Effector memory CD8-positive, alpha-beta T cell (primary cell): ENCODE data around the gene CDK17.
A peak's percentile ranks its signal among the peaks of the same experiment; 100 is the strongest.
"Not testable (repeated sequence)": the region's sequence is repeated elsewhere in the genome, so short reads cannot be mapped to it uniquely, and the experiment has no call there.

ENCODE experiments used
- ATAC-seq: fragments of 150-1000 bp; cut with Tn5 transposase; replicated peaks from 2 replicates; pipeline ENCODE4 v1.10.0; 2021; ENCODE audit warnings: mild to moderate bottlenecking, moderate library complexity
- DNase-seq, 3 experiments: peaks; one replicate each; pipeline ENCODE4 v3.0.0; 2021
- H3K27ac Mint-ChIP-seq, 2 donors: one replicate each; pipeline ENCODE4 v1.8.0; 2022; ENCODE audit warnings: mild to moderate bottlenecking in 2 of 2, mixed read lengths in 2 of 2, moderate library complexity in 2 of 2
- H3K27me3 Mint-ChIP-seq, 2 donors: one replicate each; pipeline ENCODE4 v1.8.0; 2022; ENCODE audit warnings: mixed read lengths in 2 of 2
- H3K36me3 Mint-ChIP-seq: one replicate; pipeline ENCODE4 v1.8.0; 2022; ENCODE audit warnings: mild to moderate bottlenecking, moderate library complexity, mixed read lengths; ENCODE audit not compliant: insufficient read depth
- H3K4me1 Mint-ChIP-seq, 2 donors: one replicate each; pipeline ENCODE4 v1.8.0; 2022; ENCODE audit warnings: low read depth in 2 of 2, mixed read lengths in 2 of 2
- H3K4me3 Mint-ChIP-seq, 2 donors: one replicate each; pipeline ENCODE4 v1.8.0; 2022; ENCODE audit warnings: mild to moderate bottlenecking in 2 of 2, mixed read lengths in 2 of 2, moderate library complexity in 2 of 2
- H3K9me3 Mint-ChIP-seq, 2 donors: one replicate each; pipeline ENCODE4 v1.8.0; 2022; ENCODE audit warnings: mixed read lengths in 2 of 2

CDK17 gene

DNA sequence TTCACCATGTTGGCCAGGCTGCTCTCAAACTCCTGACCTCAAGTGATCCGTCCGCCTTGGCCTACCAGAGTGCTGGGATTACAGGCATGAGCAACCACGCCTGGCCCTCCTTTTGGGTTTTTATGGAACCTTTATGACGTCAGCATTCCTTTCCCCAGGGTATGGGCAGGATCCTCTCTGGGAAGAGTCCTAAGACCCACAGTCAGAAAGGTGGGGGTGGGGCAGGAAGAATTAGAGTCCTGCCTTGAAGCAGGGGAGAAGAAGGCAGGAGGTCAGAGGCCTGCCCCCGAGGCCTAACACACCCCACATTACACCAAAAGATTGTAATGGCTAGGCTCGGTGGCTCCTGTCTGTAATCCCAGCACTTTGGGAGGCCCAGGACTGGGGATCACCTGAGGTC lies 30.8 kb upstream of the CDK17 start:
- peaks cover 4% of the 10 kb centered on the region for H3K36me3 Mint-ChIP-seq
- peaks cover 4 to 5% of the 10 kb centered on the region in 2 donors for H3K4me1 Mint-ChIP-seq
- H3K27ac Mint-ChIP-seq: no peak overlapping the region
- no peak for ATAC-seq
- H3K27me3 Mint-ChIP-seq: no peaks in the 10 kb centered on the region
- H3K4me3 Mint-ChIP-seq: no peak overlapping the region
- DNase-seq: no peak
- no peaks in the 10 kb centered on the region for H3K9me3 Mint-ChIP-seq

DNA sequence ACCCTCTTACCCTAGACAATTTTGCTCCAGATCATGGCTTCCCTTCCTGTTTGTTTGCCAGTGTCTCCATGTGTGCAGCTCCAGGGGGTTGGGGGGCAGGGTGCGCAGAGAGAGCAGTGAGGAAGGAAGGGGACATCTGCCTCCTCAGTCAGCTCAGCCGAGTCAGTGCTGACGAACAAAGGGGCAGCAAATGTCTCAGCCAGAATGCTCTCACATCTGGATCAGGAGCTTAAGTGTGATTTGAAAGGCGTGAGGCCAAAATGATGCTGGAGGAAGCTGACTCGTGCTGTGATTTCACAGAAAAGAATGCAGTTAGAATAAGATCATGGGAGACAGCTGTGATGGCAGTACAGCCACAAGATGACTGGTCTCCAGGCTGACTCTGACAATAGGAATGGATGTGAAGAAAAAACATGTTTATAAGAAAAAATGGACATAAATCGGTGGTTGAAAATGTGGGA lies 27.1 kb upstream of the CDK17 start:
- H3K9me3 Mint-ChIP-seq: no peaks in the 10 kb centered on the region
- no peak for ATAC-seq
- no peak for DNase-seq
- no peak overlapping the region for H3K27ac Mint-ChIP-seq
- no peak overlapping the region for H3K4me3 Mint-ChIP-seq
- no peaks in the 10 kb centered on the region for H3K36me3 Mint-ChIP-seq
- peaks cover 5 to 6% of the 10 kb centered on the region in 2 donors for H3K4me1 Mint-ChIP-seq
- H3K27me3 Mint-ChIP-seq: no peaks in the 10 kb centered on the region

DNA sequence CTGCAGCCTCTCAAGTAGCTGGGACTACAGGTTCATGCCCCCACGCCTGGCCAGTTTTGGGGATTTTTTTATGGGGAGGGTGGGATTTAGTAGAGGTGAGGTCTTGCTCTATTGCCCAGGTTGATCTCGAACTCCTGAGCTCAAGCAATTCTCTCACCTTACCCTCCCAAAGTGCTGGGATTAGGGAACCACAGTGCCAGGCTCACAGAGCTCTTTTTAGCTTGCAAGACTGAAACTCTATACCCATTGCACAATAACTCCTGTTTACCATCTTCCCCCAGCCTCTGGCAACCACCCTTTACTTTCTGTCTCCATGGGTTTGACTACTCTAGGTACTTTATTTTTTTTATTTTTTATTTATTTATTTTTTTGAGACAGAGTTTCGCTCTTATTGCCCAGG lies 25.7 kb upstream of the CDK17 start:
- no peak for ATAC-seq
- Mint-ChIP-seq H3K9me3 (no peaks in the 10 kb centered on the region), H3K27me3 (no peaks in the 10 kb centered on the region), H3K4me3 (no peak overlapping the region), H3K4me1 (peaks cover 10 to 11% of the 10 kb centered on the region in 2 donors), H3K36me3 (peaks cover 6% of the 10 kb centered on the region), H3K27ac (no peak overlapping the region)
- DNase-seq: no peak

DNA sequence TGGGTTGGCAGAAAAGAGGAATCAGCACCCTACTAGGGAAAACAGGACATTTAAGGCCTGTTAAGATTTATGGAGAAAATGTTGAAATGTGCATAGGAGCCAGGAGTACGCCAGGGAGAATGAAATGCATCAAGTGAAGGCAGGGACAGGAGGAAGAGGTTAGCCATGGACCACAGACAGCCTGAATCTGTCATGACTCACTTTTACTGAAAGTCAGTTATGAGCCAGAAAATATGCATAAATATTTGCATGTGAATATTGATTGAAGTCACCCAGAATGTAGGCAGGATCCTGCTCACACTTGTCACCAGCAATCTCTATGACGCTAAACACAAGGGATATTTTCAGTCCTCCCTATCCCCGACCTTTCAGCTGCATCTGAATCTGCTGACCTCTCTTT lies 25.1 kb upstream of the CDK17 start:
- no peak overlapping the region for H3K27ac Mint-ChIP-seq
- H3K4me3 Mint-ChIP-seq: no peak overlapping the region
- no peaks in the 10 kb centered on the region for H3K9me3 Mint-ChIP-seq
- ATAC-seq (peak; percentile 33), DNase-seq (no peak)
- H3K36me3 Mint-ChIP-seq: peaks cover 6% of the 10 kb centered on the region
- H3K27me3 Mint-ChIP-seq: no peaks in the 10 kb centered on the region
- H3K4me1 Mint-ChIP-seq: peaks cover 16% of the 10 kb centered on the region in 2 donors

DNA sequence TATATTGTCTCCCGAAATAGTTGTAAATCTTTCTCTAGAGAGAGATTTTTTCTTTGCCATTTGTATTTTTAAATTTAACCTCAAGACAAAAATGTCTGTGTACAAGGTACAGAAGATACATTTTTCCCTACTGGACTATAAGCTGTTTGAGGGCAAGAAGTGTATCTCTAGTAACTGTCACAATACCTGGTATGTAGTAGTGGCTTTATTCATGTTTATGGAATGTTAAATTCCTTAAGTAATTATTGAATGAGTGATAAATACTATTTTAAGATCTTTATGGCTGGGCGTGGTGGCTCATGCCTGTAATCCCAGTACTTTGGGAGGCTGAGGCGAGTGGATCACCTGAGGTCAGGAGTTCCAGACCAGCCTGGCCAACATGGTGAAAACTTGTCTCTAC lies 24.4 kb upstream of the CDK17 start:
- Mint-ChIP-seq H3K9me3 (no peaks in the 10 kb centered on the region), H3K4me1 (peaks cover 18 to 19% of the 10 kb centered on the region in 2 donors), H3K27me3 (no peaks in the 10 kb centered on the region), H3K27ac (no peak overlapping the region), H3K4me3 (no peak overlapping the region), H3K36me3 (peaks cover 6% of the 10 kb centered on the region)
- no peak for ATAC-seq
- DNase-seq: no peak

DNA sequence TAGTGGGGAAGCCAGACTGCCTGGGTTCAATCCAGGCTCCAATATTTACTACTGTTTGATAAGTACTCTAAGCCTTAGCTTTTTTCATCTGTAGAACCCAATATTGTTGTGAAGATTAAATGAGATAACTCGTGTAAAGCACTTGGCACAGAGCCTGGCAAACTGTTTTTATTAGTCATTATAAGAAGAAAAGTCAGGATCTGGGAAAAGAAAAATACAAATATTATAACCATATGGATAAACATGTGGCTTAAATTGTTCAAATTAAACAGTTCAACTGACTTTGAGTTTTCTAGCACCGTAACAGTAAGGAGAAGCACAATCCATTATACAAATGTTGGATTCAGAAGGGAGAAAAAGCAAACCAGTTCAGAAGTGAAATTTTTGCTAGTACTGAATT lies 22.0 kb upstream of the CDK17 start:
- ATAC-seq (no peak), DNase-seq (no peak)
- no peaks in the 10 kb centered on the region for H3K9me3 Mint-ChIP-seq
- H3K27ac Mint-ChIP-seq: peak overlapping the region in 1 of 2 donors; percentile 87
- H3K4me3 Mint-ChIP-seq: no peak overlapping the region
- H3K4me1 Mint-ChIP-seq: peaks cover 18 to 22% of the 10 kb centered on the region in 2 donors
- peaks cover 6% of the 10 kb centered on the region for H3K36me3 Mint-ChIP-seq
- H3K27me3 Mint-ChIP-seq: no peaks in the 10 kb centered on the region

DNA sequence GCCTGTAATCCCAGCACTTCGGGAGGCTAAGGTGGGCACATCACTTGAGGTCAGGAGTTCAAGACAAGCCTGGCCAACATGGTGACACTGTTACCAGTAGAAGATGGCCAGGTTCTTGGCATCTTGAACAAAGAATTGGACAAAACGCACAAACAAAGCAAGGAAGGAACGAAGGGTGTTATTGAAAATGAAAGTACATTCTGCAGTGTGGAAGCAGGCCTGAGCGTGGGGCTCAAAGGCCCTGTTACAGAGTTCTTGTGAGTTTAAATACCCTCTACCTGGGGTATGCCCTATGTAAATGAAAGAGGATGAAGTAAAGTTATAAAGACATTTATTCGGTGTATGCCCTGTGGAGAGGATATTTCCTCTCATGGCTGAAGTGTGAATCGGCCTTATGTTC lies 20.8 kb upstream of the CDK17 start:
- H3K36me3 Mint-ChIP-seq: peaks cover 6% of the 10 kb centered on the region
- no peaks in the 10 kb centered on the region for H3K27me3 Mint-ChIP-seq
- H3K27ac Mint-ChIP-seq: peak overlapping the region; percentile 87 to 88
- H3K4me1 Mint-ChIP-seq: peaks cover 18 to 27% of the 10 kb centered on the region in 2 donors
- no peaks in the 10 kb centered on the region for H3K9me3 Mint-ChIP-seq
- DNase-seq (peak in 1 of 3 experiments; percentile 4), ATAC-seq (peak; percentile 71)
- peak overlapping the region; percentile 69 to 75 for H3K4me3 Mint-ChIP-seq

DNA sequence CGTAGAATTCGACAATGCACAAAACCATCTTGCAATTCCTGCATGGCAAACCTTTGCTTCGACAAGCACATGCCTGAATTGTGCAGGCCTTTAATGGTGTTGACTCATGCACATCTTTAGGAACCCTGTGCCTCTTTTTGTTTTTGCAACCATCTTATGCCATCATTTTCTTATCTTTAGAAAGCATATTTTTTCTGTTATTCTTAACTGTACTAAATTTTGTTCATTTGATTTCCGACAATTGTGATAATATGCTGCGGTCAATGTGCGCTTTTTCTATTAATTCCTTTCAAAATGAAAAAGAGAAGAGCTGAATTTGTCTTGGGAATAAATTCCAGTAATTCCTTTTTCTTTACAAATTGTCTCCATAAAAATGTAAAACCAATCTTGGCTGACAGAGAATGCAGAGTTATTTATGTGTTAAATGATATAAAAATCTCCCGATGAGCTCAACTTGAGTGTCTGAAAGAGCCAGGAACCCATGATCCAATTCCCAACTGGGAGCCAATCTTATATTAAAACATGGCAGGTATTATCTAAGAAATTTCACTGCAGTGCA lies 20.1 kb upstream of the CDK17 start:
- H3K36me3 Mint-ChIP-seq: peaks cover 6% of the 10 kb centered on the region
- H3K9me3 Mint-ChIP-seq: no peaks in the 10 kb centered on the region
- peaks cover 16 to 26% of the 10 kb centered on the region in 2 donors for H3K4me1 Mint-ChIP-seq
- H3K27ac Mint-ChIP-seq: peak overlapping the region; percentile 87 to 88
- H3K4me3 Mint-ChIP-seq: peak overlapping the region; percentile 69 to 75
- DNase-seq (no peak), ATAC-seq (no peak)
- H3K27me3 Mint-ChIP-seq: no peaks in the 10 kb centered on the region

DNA sequence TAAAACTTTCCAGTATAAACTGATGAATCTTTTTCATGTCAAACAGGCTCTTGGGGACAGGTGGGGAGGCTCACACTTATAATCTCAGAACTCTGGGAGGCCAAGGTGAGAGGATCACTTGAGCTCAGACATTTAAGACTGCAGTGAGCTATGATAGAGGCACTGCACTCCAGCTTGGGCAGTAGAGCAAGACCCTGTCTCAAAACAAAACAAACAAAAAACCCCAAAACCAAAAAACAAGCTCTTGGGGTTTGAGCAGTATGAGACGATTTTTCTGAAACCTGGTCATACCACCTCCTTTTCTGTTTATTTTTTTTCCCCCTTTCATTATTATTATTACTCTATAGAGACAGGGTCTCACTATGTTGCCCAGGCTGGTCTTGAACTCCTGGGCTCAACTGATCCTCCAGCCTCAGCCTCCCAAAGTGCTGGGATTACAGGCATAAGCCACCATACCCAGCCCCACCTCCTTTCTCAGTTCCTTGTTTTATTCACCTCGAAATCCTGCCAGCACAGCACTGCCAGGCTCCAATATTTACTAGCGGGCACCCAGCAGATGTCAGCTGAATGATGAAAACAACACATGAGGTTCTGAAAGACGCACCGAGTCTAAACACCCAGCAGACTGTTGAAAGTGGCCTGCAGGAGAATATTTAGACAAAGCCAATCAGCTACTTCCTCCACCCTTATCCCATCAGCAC lies 19.5 kb upstream of the CDK17 start:
- H3K4me3 Mint-ChIP-seq: no peak overlapping the region
- peaks cover 12 to 22% of the 10 kb centered on the region in 2 donors for H3K4me1 Mint-ChIP-seq
- DNase-seq: no peak
- peaks cover 6% of the 10 kb centered on the region for H3K36me3 Mint-ChIP-seq
- H3K9me3 Mint-ChIP-seq: no peaks in the 10 kb centered on the region
- no peaks in the 10 kb centered on the region for H3K27me3 Mint-ChIP-seq
- H3K27ac Mint-ChIP-seq: peak overlapping the region in 1 of 2 donors; percentile 87
- ATAC-seq: no peak

DNA sequence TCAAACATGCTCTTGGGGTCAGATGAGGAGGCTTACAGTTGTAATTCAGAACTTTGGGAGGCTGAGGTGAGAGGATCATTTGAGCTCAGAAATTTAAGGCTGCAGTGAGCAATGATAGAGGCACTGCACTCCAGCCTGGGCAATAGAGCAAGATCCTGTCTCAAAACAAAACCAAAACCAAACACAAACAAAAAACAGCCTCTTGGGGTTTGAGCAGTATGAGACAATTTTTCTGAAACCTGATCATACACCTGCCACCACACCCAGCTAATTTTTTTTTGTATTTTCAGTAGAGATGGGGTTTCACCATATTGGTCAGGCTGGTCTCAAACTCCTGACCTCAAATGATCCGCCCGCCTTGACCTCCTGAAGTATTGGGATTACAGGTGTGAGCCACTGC lies 17.4 kb upstream of the CDK17 start:
- not testable (repeated sequence) for H3K9me3 Mint-ChIP-seq, DNase-seq, ATAC-seq, H3K27me3 Mint-ChIP-seq, H3K4me3 Mint-ChIP-seq, H3K36me3 Mint-ChIP-seq
- Mint-ChIP-seq H3K27ac (peak overlapping the region in 1 of 2 donors; percentile 71), H3K4me1 (peaks cover 12 to 22% of the 10 kb centered on the region in 2 donors)

DNA sequence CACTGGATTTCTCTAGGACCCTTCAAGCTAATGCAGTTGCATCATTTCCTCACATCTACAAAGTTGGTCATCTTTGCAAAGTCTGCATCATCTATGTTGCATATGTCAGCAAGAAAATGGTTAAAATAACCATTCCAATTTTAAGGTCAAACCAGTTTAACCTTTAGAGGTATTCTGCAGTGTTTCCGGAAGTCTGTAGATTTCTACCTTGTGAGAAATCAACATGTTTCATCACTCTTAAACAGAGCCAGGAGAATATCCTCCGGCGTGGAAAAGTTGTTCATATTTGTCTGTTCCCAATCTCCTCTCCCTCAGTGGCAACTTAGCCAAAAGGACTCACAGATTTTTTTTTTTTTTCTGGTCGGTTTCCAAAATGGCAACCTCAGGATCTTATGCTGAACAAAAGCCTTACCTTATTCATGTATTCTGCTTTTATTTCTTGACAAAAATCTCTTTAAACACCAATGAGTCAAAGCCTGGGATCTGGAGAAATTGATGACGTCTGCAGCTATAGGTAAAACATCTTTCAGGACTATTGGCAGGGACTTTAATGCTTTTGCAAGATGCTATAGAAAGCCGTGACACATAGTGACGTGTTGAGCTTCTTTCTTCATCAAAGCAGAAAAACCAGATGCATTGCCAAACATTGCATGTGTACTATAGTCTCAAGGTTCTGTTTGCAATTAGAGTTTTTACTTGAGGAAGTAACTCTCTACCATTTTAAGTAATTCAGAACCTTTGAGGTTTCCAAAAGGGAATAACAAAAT lies 16.0 kb upstream of the CDK17 start:
- Mint-ChIP-seq H3K4me3 (no peak overlapping the region), H3K9me3 (no peaks in the 10 kb centered on the region), H3K27ac (no peak overlapping the region), H3K36me3 (peaks cover 4% of the 10 kb centered on the region), H3K4me1 (peaks cover 10 to 20% of the 10 kb centered on the region in 2 donors), H3K27me3 (no peaks in the 10 kb centered on the region)
- DNase-seq (no peak), ATAC-seq (no peak)

DNA sequence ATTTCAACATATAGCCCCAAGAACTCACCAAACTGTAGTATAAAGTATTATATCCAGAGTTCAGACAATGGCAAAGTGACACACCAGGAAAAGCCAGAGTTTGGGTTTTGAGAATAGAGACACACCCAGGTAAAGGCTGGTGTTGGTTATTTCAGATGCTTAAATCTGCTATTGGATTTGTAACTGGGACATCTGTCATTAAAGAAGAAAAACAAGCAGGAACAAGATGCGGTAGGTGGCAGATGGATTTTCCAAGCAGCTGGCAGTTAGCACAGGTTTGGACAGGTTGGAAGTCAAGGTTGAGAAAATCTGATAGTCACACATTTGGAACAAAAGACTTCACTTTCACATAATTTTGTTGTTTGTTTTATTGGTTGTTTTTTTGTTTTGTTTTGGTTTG lies 14.4 kb upstream of the CDK17 start:
- Mint-ChIP-seq H3K9me3 (no peaks in the 10 kb centered on the region), H3K4me1 (peaks cover 3 to 8% of the 10 kb centered on the region in 2 donors), H3K27me3 (no peaks in the 10 kb centered on the region), H3K4me3 (no peak overlapping the region), H3K27ac (no peak overlapping the region), H3K36me3 (peaks cover 3% of the 10 kb centered on the region)
- DNase-seq (no peak), ATAC-seq (no peak)

DNA sequence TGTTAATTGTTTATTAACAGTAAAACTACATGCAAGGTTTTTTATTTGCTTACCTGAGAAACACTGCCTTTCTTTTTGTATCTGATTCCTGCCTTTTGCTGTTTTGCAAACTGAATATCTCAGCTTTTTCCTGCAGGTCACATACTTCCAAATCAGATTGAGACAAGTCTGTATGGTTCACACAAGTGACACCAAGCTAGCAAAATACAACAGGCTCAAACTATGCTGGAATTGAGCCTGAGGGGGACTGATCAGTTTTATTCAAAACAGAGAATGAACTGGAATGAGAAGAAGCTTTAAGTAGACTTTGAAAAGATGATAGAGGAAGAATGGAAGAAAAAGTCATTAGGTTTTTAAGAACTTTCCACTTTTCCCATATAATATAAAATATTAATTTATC lies 12.2 kb upstream of the CDK17 start:
- Mint-ChIP-seq H3K27ac (no peak overlapping the region), H3K4me1 (peaks cover 5 to 6% of the 10 kb centered on the region in 2 donors), H3K27me3 (no peaks in the 10 kb centered on the region), H3K4me3 (no peak overlapping the region), H3K36me3 (peaks cover 3% of the 10 kb centered on the region), H3K9me3 (no peaks in the 10 kb centered on the region)
- DNase-seq: no peak
- ATAC-seq: no peak

DNA sequence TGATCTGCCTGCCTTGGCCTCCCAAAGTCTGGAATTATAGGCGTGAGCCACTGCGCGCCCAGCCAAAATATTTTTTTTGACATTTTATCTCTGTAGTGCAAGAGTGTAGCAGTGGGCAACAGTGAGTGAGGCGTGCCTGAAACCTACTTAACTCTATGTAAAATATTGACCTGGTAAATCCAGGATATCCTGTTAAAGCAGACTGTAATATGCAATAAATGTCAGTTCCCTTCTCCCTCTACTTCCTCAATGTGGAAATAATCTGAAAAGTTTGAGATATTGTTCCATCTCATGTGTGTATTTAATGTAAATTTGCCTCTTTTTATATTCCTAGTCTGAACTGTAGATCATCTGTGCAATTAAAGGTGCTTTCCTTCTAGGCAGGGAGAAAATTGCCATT lies 9.5 kb upstream of the CDK17 start:
- Mint-ChIP-seq H3K27me3 (no peaks in the 10 kb centered on the region), H3K36me3 (peaks cover 3% of the 10 kb centered on the region), H3K4me3 (no peak overlapping the region), H3K4me1 (peaks cover 0 to 5% of the 10 kb centered on the region in 2 donors), H3K9me3 (no peaks in the 10 kb centered on the region), H3K27ac (no peak overlapping the region)
- ATAC-seq: no peak
- no peak for DNase-seq
